SH-SY5Y (cell line): Measurements from ENCODE around the gene BSN.

ENCODE experiments used
- GATA2 ChIP-seq: IDR thresholded peaks from 2 replicates; pipeline ENCODE4 v1.6.1; 2011; ENCODE audit warnings: mild to moderate bottlenecking, low read depth, low read length
- GATA3 ChIP-seq: IDR thresholded peaks from 2 replicates; pipeline ENCODE4 v1.6.1; 2011; ENCODE audit warnings: low read depth, mild to moderate bottlenecking, low read length, moderate library complexity

DNA sequence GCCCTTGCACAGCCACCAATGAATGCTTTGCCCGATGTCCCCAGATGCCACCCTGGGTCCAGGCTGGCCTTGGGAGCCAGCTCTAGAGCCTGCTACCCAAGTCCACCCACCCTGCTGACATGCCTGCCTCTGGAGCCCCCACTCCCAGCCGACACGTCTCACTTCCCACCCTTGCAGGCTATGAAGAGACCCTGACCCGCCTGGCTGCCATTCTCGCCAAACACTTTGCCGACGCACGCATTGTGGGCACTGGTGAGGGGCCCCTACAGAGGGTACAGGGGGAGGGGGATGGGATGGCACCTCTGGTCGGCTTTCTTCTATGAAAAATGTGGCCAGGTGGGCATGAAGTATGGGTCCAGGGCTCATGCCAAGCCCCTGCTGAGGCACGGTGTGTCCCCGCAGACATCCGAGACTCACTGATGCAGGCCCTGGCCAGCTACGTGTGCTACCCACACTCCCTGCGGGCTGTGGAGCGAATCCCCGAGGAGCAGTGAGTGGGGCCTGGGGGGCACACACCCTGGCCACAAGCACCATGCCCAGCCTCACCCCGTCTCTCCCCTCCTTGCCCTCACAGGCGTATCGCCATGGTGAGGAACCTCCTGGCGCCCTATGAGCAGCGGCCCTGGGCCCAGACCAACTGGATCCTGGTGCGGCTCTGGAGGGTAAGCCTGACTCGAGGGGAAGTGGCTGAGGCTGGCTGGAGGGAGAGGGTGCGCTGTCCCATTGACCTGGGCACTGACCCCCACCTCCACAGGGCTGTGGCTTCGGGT is 159.2 kb downstream of the BSN start:
- TF ChIP-seq GATA2 (no peak), GATA3 (no peak)
